Trophoblast cell (in vitro differentiated cells and primary cell): Measurements from ENCODE around the gene SREBF1.

ENCODE experiments used
- DNase-seq, 2 donors: peaks; one replicate each; pipeline ENCODE4 v3.0.0-alpha.2; 2016
- H2AFZ ChIP-seq: 2 replicates; pipeline ENCODE4 v1.6.1; 2013; ENCODE audit warnings: low read length, moderate library complexity, mild to moderate bottlenecking; ENCODE audit not compliant: insufficient read depth, poor library complexity
- H2AK5ac ChIP-seq: 2 replicates; pipeline ENCODE4 v1.6.1; 2013; ENCODE audit warnings: mild to moderate bottlenecking, low read length
- H2BK120ac ChIP-seq: 2 replicates; pipeline ENCODE4 v1.6.1; 2013; ENCODE audit warnings: low read length, mild to moderate bottlenecking, moderate library complexity; ENCODE audit not compliant: insufficient read depth, poor library complexity
- H2BK12ac ChIP-seq: 2 replicates; pipeline ENCODE4 v1.6.1; 2013; ENCODE audit warnings: mild to moderate bottlenecking, low read length, moderate library complexity
- H2BK5ac ChIP-seq: 2 replicates; pipeline ENCODE4 v1.6.1; 2013; ENCODE audit warnings: low read length, low read depth, moderate library complexity, mild to moderate bottlenecking; ENCODE audit not compliant: poor library complexity
- H3K14ac ChIP-seq: 2 replicates; pipeline ENCODE4 v1.6.1; 2013; ENCODE audit warnings: mild to moderate bottlenecking, low read length
- H3K18ac ChIP-seq: 2 replicates; pipeline ENCODE4 v1.6.1; 2013; ENCODE audit warnings: mild to moderate bottlenecking, low read length
- H3K23ac ChIP-seq: 2 replicates; pipeline ENCODE4 v1.6.1; 2013; ENCODE audit warnings: low read length
- H3K27ac ChIP-seq: 2 replicates; pipeline ENCODE4 v1.5.1; 2013; ENCODE audit warnings: low read depth, mild to moderate bottlenecking, inconsistent platforms, low read length, moderate library complexity
- H3K27me3 ChIP-seq: 2 replicates; pipeline ENCODE4 v1.6.1; 2013; ENCODE audit warnings: inconsistent platforms, mild to moderate bottlenecking, low read length, moderate library complexity; ENCODE audit not compliant: insufficient read depth
- H3K36me3 ChIP-seq, 2 experiments: 1 replicate in 1 of 2; 2 replicates in 1 of 2; pipeline ENCODE4 v1.6.1; 2013; ENCODE audit warnings: low read length in 2 of 2, mild to moderate bottlenecking in 2 of 2, moderate library complexity in 1 of 2; ENCODE audit not compliant: insufficient read depth in 2 of 2, control insufficient read depth in 1 of 2
- H3K4ac ChIP-seq: 2 replicates; pipeline ENCODE4 v1.6.1; 2013; ENCODE audit warnings: low read depth, mild to moderate bottlenecking, low read length, moderate library complexity
- H3K4me1 ChIP-seq, 2 experiments: 1 replicate in 1 of 2; 2 replicates in 1 of 2; pipeline ENCODE4 v1.6.1; 2013; ENCODE audit warnings: low read length in 2 of 2, mild to moderate bottlenecking in 2 of 2, moderate library complexity in 1 of 2; ENCODE audit not compliant: insufficient read depth in 2 of 2, control insufficient read depth in 1 of 2
- H3K4me2 ChIP-seq: 2 replicates; pipeline ENCODE4 v1.6.1; 2013; ENCODE audit warnings: inconsistent platforms, mild to moderate bottlenecking, low read length, moderate library complexity
- H3K4me3 ChIP-seq: 2 replicates; pipeline ENCODE4 v1.5.1; 2013; ENCODE audit warnings: mild to moderate bottlenecking, low read depth, low read length, inconsistent platforms
- H3K79me1 ChIP-seq: one replicate; pipeline ENCODE4 v1.6.1; 2013; ENCODE audit warnings: low read length
- H3K79me2 ChIP-seq: 2 replicates; pipeline ENCODE4 v1.6.1; 2013; ENCODE audit warnings: low read length, mild to moderate bottlenecking; ENCODE audit not compliant: control insufficient read depth, insufficient read depth, poor library complexity
- H3K9ac ChIP-seq: 2 replicates; pipeline ENCODE4 v1.6.1; 2013; ENCODE audit warnings: mild to moderate bottlenecking, low read length
- H3K9me3 ChIP-seq: 2 replicates; pipeline ENCODE4 v1.6.1; 2013; ENCODE audit warnings: low read depth, mild to moderate bottlenecking, control low read depth, inconsistent platforms, low read length; ENCODE audit not compliant: insufficient read depth
- H4K12ac ChIP-seq: 2 replicates; pipeline ENCODE4 v1.6.1; 2013; ENCODE audit warnings: low read depth, mild to moderate bottlenecking, low read length, moderate library complexity
- H4K8ac ChIP-seq: 2 replicates; pipeline ENCODE4 v1.6.1; 2013; ENCODE audit warnings: low read depth, mild to moderate bottlenecking, low read length, moderate library complexity
- H4K91ac ChIP-seq: one replicate; pipeline ENCODE4 v1.6.1; 2013; ENCODE audit warnings: low read depth, mild to moderate bottlenecking, low read length, moderate library complexity
- WGBS: extraction: QIAGEN DNeasy Blood & Tissue Kit; methylation state at CpG from one replicate; pipeline ENCODE4 v1.1.7; 2013; ENCODE audit warnings: missing lambda C conversion rate; ENCODE audit not compliant: insufficient read length, insufficient coverage; ENCODE audit errors: extremely low coverage; 5-methylcytosine and 5-hydroxymethylcytosine counted together

SREBF1 gene

DNA sequence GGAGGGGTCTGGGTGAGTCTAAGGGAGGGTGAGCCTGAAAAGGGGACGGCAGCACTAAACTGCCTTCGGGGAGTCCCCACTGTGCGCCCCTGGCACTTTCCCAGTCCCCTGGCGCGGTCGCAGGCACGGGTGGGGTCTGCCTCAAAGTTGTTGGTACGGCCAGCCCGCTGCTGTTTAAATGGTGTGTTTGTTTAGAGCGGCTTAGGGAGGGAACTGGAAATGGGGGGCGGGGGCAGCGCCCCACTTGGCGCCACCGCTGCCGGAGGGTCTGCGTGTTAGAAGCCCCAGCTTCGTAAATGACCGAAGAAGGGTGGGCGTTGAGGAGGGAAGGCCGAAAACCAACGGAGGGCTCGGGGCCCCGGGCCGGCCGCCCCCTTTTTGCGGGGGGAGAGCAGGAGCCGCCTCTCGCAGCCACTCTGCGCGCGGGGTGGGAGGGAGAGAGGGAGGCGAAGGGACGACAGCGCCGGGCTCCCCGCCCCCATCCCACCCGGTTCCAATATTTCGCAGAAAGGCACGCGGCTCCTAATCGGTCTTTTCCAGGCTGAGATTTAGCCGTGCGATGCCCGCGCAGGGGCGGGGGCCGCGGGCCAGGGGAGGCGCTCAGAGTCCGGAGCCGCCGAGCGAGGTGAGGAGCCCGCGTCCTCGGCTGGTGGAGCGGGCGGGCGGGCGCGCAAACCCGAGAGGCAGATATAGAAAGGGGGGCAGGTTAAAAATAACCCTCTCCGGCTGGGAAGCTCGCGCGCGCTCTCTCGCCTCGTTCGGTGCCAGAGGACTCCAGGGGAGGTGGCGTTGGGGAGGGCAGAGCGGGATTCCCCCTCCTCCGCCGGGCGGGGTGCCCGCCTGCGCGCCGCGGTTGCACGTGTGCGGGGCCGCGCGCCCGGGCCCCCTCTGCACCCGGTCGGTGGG is 54.9 kb downstream of the SREBF1 start:
- H3K4me1 ChIP-seq: peaks cover 56 to 57% of the 10 kb centered on the region in 2 experiments
- no peak for DNase-seq
- H3K18ac ChIP-seq: peak overlapping the region; percentile 87
- H3K14ac ChIP-seq: peak overlapping the region; percentile 76
- H3K27me3 ChIP-seq: no peaks in the 10 kb centered on the region
- peak overlapping the region; percentile 96 for H3K4me2 ChIP-seq
- H3K4ac ChIP-seq: peak overlapping the region; percentile 53
- H3K9ac ChIP-seq: peak overlapping the region; percentile 47
- peak overlapping the region; percentile 90 for H2BK5ac ChIP-seq
- peak overlapping the region; percentile 77 for H4K8ac ChIP-seq
- H4K91ac ChIP-seq: peak overlapping the region; percentile 90
- peak overlapping the region; percentile 15 for H2BK12ac ChIP-seq
- H2AK5ac ChIP-seq: peak overlapping the region; percentile 38
- peaks cover 2% of the 10 kb centered on the region for H3K9me3 ChIP-seq
- H3K79me2 ChIP-seq: peaks cover 8% of the 10 kb centered on the region
- peak overlapping the region; percentile 70 for H3K4me3 ChIP-seq
- H3K27ac ChIP-seq: peak overlapping the region; percentile 93
- peaks cover 32% of the 10 kb centered on the region for H3K79me1 ChIP-seq
- H3K36me3 ChIP-seq: no peaks in the 10 kb centered on the region
- no CpG with 5 or more reads among the region's 88 CpGs for WGBS
- peak overlapping the region; percentile 73 for H4K12ac ChIP-seq
- no peak overlapping the region for H3K23ac ChIP-seq
- peak overlapping the region; percentile 25 for H2AFZ ChIP-seq
- H2BK120ac ChIP-seq: peak overlapping the region; percentile 86

DNA sequence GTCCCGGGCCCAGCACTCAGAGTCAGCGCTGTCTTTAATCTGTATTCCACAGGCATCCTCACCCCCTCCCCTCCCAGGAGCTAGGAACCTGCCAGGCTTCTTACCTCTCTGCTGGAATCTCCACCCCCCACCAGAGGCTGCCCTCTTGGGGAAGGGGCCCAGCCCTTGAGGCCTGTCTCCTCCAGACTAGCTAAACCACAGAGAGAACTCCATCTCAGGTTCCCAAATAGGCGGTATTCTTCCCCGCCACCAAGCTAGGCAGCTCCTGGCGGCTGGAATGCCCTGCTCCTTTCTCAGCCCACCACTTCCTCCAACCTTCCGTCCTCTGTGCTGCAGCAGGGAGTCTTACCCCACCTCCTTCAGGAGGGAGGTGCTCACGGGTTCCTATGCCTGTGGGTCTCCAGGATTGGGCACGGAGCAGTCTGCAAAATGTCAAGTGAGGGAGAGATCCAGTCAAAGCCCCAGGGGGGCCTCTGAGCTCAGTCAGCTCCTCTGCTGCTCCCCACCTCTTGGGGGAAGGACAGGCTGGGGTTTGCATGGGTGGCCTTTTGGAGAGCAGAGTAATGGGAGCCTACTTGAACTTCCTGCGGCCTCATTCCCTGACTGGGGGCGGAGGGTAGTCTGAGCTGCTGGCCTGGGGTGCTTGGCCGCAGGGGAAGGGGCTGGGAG is 55.7 kb downstream of the SREBF1 start:
- Histone ChIP-seq H4K8ac (peak overlapping the region; percentile 77), H3K18ac (peak overlapping the region; percentile 87), H2BK120ac (peak overlapping the region; percentile 86), H3K27me3 (no peaks in the 10 kb centered on the region), H3K27ac (peak overlapping the region; percentile 93), H3K4me2 (peak overlapping the region; percentile 96), H3K23ac (no peak overlapping the region), H3K4me3 (peak overlapping the region; percentile 70), H2AFZ (no peak overlapping the region), H3K9me3 (peaks cover 2% of the 10 kb centered on the region), H2BK5ac (peak overlapping the region; percentile 90), H2AK5ac (no peak overlapping the region), H3K79me1 (peaks cover 32% of the 10 kb centered on the region), H4K91ac (peak overlapping the region; percentile 90), H2BK12ac (peak overlapping the region; percentile 12), H3K36me3 (no peaks in the 10 kb centered on the region), H3K4me1 (peaks cover 51 to 53% of the 10 kb centered on the region in 2 experiments), H3K9ac (no peak overlapping the region), H3K14ac (no peak overlapping the region), H3K4ac (no peak overlapping the region), H4K12ac (peak overlapping the region; percentile 73), H3K79me2 (peaks cover 8% of the 10 kb centered on the region)
- WGBS: no CpG with 5 or more reads among the region's 11 CpGs
- no peak for DNase-seq

DNA sequence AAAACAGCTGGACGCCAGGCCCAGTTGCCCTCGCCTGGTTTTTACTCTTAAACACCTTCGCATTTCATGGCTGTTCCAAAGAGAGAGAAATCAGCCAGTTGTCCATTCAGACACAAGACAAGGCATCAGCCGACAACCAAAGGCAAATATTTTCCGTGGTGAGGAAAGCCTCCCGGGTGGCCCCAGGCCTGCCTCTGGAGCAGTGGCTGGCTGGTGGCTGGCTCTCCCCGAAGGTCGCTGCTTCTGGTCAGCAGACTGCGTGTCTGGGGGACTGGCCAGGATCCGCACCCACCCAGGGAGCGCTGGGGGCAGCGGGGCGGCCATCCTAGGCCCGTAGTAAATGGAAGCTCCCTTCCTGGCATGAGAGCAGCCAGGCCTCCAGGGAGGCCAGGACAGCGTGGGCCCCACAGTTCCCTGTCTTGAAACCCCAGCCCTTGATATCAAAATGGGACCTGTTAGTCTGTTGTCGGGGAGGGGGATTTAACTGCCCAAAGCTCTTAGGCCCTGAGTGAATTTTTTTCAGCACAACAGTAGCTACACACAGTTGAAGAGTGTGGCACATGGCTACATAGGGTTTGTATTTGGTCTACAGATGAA is 57.7 kb downstream of the SREBF1 start:
- H2BK12ac ChIP-seq: peak overlapping the region; percentile 61
- no peak overlapping the region for H3K4me3 ChIP-seq
- peak overlapping the region; percentile 54 for H3K18ac ChIP-seq
- peak overlapping the region; percentile 4 for H3K4me2 ChIP-seq
- H4K8ac ChIP-seq: peak overlapping the region; percentile 62
- H3K4ac ChIP-seq: peak overlapping the region; percentile 34
- H3K79me2 ChIP-seq: peaks cover 8% of the 10 kb centered on the region
- no peaks in the 10 kb centered on the region for H3K36me3 ChIP-seq
- H3K79me1 ChIP-seq: peaks cover 32% of the 10 kb centered on the region
- peak overlapping the region; percentile 67 for H2BK5ac ChIP-seq
- no peak overlapping the region for H3K9ac ChIP-seq
- H4K12ac ChIP-seq: no peak overlapping the region
- peaks cover 39 to 41% of the 10 kb centered on the region in 2 experiments for H3K4me1 ChIP-seq
- no peaks in the 10 kb centered on the region for H3K27me3 ChIP-seq
- peak overlapping the region; percentile 39 for H2AK5ac ChIP-seq
- H3K9me3 ChIP-seq: no peaks in the 10 kb centered on the region
- peak overlapping the region; percentile 68 for H3K14ac ChIP-seq
- no peak overlapping the region for H3K23ac ChIP-seq
- H3K27ac ChIP-seq: peak overlapping the region; percentile 70
- no peak overlapping the region for H2AFZ ChIP-seq
- no peak for DNase-seq
- H4K91ac ChIP-seq: peak overlapping the region; percentile 77
- H2BK120ac ChIP-seq: peak overlapping the region; percentile 64
- no CpG with 5 or more reads among the region's 16 CpGs for WGBS

GRCh38 chr17:17778308-17779014 is 58.3 kb downstream of the SREBF1 start:
- WGBS: no CpG with 5 or more reads among the region's 8 CpGs

More at GRCh38 chr17:17778308-17779014, 58.3 kb downstream of the SREBF1 start:
- Histone ChIP-seq H3K4me3 (no peak overlapping the region), H4K12ac (no peak overlapping the region), H3K4me1 (peaks cover 33 to 37% of the 10 kb centered on the region in 2 experiments), H2BK12ac (no peak overlapping the region), H3K36me3 (no peaks in the 10 kb centered on the region), H2BK120ac (no peak overlapping the region), H2AFZ (no peak overlapping the region), H3K27me3 (no peaks in the 10 kb centered on the region), H3K79me2 (peaks cover 8% of the 10 kb centered on the region), H3K23ac (no peak overlapping the region), H2AK5ac (no peak overlapping the region), H2BK5ac (no peak overlapping the region), H4K8ac (no peak overlapping the region), H3K18ac (peak overlapping the region; percentile 50), H3K9ac (no peak overlapping the region), H3K79me1 (peaks cover 31% of the 10 kb centered on the region), H3K4me2 (no peak overlapping the region), H3K9me3 (no peaks in the 10 kb centered on the region), H3K27ac (peak overlapping the region; percentile 70), H3K14ac (peak overlapping the region; percentile 30), H4K91ac (peak overlapping the region; percentile 6), H3K4ac (no peak overlapping the region)
- DNase-seq: no peak
